ENCODE results near the gene MB21D2. TPM values are rescaled to one million over a fixed set of nuclear protein-coding genes. Genes with fewer than 3 reads are reported as not detected.

The MB21D2 gene
- total RNA-seq, 1 experiment from 2014 or later: 2.8 TPM

- H3K79me2 ChIP-seq (ENCODE audit: insufficient read depth, low read length): no peaks in the 10 kb centered on the region; the same call in 1 of the 2 replicates
- intact Hi-C loops (cut with micrococcal nuclease): no loop called here
- H4K20me1 ChIP-seq (ENCODE audit: insufficient read depth): no peaks in the 10 kb centered on the region
- no peak overlapping the region for H3K9ac ChIP-seq (ENCODE audit: low read length)
- peaks cover 3 to 37% of the 10 kb centered on the region in 2 experiments; a peak in 3 of 4 replicates for H3K4me1 ChIP-seq (ENCODE audit: control insufficient read depth in 1 of 2, insufficient read depth in 2 of 2, low read length in 2 of 2)
- H3K36me3 ChIP-seq (ENCODE audit: control insufficient read depth in 1 of 2, insufficient read depth in 2 of 2, low read length in 2 of 2): no peaks in the 10 kb centered on the region
- no peaks in the 10 kb centered on the region; a peak in 1 of 4 replicates for H3K9me3 ChIP-seq (ENCODE audit: control insufficient read depth in 1 of 2, insufficient read depth in 1 of 2, low read depth in 1 of 2, low read length in 2 of 2)
- BruUV-seq (replicated peaks): no TSS peak
- POLR2A ChIA-PET: no interaction called here
- H3K9me2 ChIP-seq (ENCODE audit: insufficient read depth): no peaks in the 10 kb centered on the region
- CTCF ChIA-PET: no interaction called here
- no peaks in the 10 kb centered on the region for H3K27me3 ChIP-seq (ENCODE audit: insufficient read depth, low read length)
- RAD21 ChIA-PET (ENCODE audit: low non-redundant PET in 1 of 2, low total read pairs in 2 of 2, uncharacterized antibody in 2 of 2, unreplicated experiment in 2 of 2): no interaction called here
- ATAC-seq (no peak), DNase-seq (ENCODE audit: low read depth, low spot score) (no peak)
- H3K4me2 ChIP-seq (ENCODE audit: low read length): no peak overlapping the region
- H3K27ac ChIP-seq (ENCODE audit: low read depth, low read length): no peak overlapping the region
- TF ChIP-seq TCF7L2 (IDR thresholded peaks at IDR 0.05; ENCODE audit: borderline replicate concordance, extremely low read depth, insufficient read depth, insufficient read length) (no peak), ZNF274 (IDR thresholded peaks at IDR 0.05; ENCODE audit: low read depth, low read length) (no peak), EGR1 (IDR thresholded peaks at IDR 0.05; ENCODE audit: low read depth) (no peak), CTCF (IDR thresholded peaks at IDR 0.05 in 2 of 3, conservative IDR thresholded peaks at IDR 0.05 in 1 of 3; ENCODE audit: borderline replicate concordance in 1 of 3, insufficient read depth in 1 of 3, low read depth in 2 of 3, low read length in 2 of 3) (no peak), POLR2AphosphoS5 (IDR thresholded peaks at IDR 0.05; ENCODE audit: low read depth, low read length) (no peak), SIN3A (IDR thresholded peaks at IDR 0.05; ENCODE audit: low read depth) (no peak), SRF (IDR thresholded peaks at IDR 0.05; ENCODE audit: low read depth) (no peak), EZH2phosphoT487 (IDR thresholded peaks at IDR 0.05; ENCODE audit: borderline replicate concordance) (no peak), CBX3 (IDR thresholded peaks at IDR 0.05; ENCODE audit: low read depth) (no peak), FOSL1 (IDR thresholded peaks at IDR 0.05; ENCODE audit: low read depth) (no peak), JUND (IDR thresholded peaks at IDR 0.05) (no peak), EZH2 (IDR thresholded peaks at IDR 0.05) (no peak), ATF3 (IDR thresholded peaks at IDR 0.05) (no peak), ZFX (IDR thresholded peaks at IDR 0.05) (no peak), POLR2A (IDR thresholded peaks at IDR 0.05; ENCODE audit: borderline replicate concordance, extremely low read depth, insufficient read depth, insufficient read length) (no peak), YY1 (IDR thresholded peaks at IDR 0.05; ENCODE audit: extremely low read depth, insufficient replicate concordance, low read depth, low read length) (no peak), RAD21 (IDR thresholded peaks at IDR 0.05; ENCODE audit: low read depth) (no peak), ELF1 (IDR thresholded peaks at IDR 0.05; ENCODE audit: borderline replicate concordance, low read depth) (no peak)
- TF ChIP-seq, protein P1, sequence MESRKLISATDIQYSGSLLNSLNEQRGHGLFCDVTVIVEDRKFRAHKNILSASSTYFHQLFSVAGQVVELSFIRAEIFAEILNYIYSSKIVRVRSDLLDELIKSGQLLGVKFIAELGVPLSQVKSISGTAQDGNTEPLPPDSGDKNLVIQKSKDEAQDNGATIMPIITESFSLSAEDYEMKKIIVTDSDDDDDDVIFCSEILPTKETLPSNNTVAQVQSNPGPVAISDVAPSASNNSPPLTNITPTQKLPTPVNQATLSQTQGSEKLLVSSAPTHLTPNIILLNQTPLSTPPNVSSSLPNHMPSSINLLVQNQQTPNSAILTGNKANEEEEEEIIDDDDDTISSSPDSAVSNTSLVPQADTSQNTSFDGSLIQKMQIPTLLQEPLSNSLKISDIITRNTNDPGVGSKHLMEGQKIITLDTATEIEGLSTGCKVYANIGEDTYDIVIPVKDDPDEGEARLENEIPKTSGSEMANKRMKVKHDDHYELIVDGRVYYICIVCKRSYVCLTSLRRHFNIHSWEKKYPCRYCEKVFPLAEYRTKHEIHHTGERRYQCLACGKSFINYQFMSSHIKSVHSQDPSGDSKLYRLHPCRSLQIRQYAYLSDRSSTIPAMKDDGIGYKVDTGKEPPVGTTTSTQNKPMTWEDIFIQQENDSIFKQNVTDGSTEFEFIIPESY (IDR thresholded peaks at IDR 0.05; ENCODE audit: extremely low read depth, insufficient replicate concordance, low read length): no peak
- no peak overlapping the region for H3K4me3 ChIP-seq (replicated peaks in 1 of 2; ENCODE audit: low read depth in 1 of 2, low read length in 2 of 2)
- no peak overlapping the region for H2AFZ ChIP-seq (ENCODE audit: low read depth, low read length, poor library complexity, severe bottlenecking)
These were observed 15.1 kb downstream of the MB21D2 start for GRCh38 chr3:192902549-192902948.

Data from HCT116 (cell line).